HG03378 (cell line): ENCODE measurements around the gene ENDOD1.

Experiments
- ATAC-seq: cut with Tn5 transposase; IDR thresholded peaks from one replicate; pipeline ENCODE4 v1.9.1; 2021; ENCODE audit warnings: mild to moderate bottlenecking, moderate library complexity; ENCODE audit not compliant: unreplicated experiment

ENDOD1 gene

DNA sequence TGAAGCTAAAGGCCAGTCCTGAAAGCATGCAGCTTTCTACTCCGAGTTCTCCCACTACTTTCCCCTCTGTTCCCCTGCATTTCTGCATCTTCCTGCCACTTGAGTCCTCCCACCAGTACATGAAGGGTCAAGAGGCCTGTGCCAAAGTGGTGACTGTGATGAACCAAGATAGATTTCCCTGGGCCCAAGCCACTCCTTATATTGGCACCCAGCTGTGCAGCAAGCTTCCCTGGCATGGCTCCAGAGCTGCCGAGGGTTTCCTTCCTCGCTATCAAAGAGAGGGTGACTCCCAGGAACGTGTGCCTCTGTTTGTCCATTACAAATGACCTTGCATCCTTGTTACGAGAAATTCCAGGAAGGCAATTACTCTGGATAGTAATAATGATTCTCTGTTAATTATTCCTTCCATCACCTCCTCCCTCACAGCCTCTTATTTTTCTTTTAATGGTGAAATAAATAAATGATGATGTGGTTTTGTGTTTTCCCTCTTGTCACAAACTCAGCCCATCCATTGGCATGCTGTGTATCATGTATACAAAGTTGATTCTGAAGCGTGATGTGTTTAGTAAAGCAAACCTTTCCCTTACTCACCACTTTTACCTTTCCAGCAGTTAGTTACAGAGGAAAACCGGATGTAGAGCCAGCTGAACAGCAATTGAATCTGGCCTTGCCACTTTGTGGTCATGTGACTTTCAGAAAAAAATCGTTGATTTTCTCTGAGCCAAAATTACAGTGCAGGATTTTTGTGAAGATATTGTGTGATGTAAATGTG is 14.7 kb upstream of the ENDOD1 start:
- no peak for ATAC-seq

DNA sequence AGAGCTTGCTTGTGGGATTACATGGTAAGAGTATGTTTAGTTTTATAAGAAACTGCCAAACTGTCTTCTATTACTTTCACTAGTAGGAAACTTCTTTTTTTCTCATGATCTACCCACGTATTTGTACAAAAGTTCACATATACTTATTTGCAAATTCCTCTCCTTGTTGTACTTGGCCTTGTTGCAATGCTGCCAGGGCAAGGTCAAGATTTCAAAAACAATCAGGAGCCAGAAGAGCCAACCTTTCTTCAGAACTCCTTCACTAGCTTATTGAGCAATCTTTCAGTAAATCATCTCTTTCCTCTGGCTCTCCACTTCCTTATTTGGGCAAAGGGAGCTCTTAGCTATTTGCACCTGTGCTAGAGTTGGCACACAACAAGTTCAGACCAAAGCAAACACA is 13.2 kb upstream of the ENDOD1 start:
- peak; percentile 79 for ATAC-seq

DNA sequence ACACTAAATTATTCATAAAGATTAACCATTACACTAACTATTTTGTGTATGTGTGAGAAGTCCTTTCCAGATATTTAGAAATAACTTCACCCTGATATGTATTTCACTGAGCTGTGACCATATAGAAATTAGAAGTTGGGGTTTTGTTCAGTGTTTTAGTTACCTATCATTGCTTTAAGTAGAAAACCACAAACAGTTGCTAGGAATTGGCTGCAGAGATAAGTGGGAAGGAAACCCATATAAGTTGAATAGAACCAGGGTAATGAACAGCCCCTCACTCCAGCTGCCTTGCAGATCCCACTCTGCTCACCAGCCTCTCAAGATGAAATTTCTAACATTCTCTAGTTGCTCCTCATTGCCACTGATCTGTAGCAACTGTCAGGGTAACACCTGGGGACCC is 12.7 kb upstream of the ENDOD1 start:
- peak; percentile 9 for ATAC-seq

DNA sequence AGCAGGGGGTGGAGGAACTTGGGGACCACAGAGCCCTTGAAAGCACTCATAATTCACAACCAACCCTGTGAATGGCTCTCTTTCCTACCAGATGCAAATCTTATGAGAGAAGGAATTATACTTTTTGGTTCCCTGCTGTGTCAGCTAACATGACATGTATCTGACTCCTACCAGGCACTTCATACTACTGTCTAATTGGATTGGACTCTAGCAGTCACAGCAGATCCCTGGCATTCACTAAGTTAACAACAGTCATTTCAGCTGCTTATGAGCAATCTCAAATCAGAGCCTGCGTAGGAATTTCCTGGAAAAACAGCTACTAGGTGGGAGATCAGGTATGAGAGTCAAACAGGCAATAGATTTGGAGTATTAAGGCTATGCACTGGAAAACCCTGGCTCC is 11.1 kb upstream of the ENDOD1 start:
- ATAC-seq, result no peak

DNA sequence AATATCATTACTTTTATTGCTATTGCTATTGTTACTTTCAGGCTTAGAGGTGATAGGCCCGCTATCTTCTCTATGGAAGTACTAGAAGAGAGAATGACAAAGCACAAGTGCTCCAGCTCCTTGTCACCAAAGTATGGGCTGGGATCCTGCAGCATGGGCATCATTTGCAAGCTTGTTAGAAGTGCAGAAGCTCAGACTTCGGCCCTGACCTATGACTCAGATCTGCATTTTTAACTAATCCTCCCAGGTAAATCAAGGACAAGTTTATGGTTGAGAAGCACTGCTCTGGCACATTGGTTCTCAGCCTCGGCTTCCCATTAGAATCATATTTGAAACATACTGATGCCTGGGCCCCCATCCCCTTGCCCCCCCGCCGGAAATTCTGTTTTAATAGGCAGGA is 8.6 kb upstream of the ENDOD1 start:
- no peak for ATAC-seq

DNA sequence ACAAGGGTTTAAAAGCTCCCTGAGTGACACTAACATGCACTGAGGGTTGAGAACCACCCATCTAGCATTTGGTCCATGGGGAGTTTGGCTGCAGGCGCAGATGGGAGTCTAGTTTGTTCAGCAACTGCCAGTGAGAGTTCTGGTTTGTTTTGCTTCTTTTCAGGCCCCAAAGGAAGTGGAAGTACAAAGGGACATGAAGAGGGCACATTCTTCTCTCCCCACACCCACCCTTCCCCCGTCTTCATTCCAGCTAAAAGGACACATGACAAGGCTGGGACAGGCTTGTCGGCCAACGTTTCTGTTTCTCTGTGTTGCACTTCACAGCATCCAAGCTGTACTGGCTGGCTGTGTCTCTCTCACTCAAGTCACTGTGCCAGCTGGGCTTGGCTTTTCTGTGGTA is 8.2 kb upstream of the ENDOD1 start:
- no peak for ATAC-seq

DNA sequence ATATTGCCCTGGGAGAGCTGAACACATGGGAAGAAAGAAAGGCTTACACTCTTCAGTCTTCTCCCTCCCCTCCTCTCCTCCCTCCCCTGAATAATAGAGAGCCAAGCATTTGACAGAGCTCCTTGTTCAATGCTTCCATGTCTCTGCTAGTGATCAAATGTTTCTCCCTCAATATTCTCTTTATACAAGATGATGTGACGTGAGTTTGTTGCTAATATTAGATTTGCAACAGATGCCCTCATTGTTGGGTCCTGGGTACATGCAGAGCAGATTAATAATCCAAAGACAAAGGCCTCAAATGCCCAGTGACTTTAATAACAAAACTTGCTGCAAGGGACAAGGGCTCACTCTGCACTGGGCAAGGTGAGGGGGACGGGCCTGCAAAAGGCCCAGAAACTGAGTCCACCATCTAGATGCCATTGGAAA is 7.1 kb upstream of the ENDOD1 start:
- no peak for ATAC-seq

DNA sequence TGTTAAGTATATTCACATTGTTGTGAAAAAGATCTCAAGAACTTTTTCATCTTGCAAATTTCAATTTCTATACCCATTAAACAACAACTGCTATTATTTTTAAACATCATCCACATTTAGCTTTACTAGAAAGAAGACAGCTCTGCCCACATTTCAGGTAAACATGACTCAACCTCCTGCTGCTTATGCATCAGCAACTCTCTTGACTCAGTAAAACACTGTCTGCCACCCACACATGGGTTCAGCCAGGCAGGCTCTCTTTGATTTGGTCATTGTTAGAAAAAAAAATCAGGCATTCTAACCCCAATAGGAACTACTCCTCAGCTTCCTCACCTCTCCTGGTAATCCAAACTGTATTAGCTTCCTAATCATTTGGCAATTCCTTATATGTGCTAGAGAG is 5.1 kb upstream of the ENDOD1 start:
- ATAC-seq, result peak; percentile 55

DNA sequence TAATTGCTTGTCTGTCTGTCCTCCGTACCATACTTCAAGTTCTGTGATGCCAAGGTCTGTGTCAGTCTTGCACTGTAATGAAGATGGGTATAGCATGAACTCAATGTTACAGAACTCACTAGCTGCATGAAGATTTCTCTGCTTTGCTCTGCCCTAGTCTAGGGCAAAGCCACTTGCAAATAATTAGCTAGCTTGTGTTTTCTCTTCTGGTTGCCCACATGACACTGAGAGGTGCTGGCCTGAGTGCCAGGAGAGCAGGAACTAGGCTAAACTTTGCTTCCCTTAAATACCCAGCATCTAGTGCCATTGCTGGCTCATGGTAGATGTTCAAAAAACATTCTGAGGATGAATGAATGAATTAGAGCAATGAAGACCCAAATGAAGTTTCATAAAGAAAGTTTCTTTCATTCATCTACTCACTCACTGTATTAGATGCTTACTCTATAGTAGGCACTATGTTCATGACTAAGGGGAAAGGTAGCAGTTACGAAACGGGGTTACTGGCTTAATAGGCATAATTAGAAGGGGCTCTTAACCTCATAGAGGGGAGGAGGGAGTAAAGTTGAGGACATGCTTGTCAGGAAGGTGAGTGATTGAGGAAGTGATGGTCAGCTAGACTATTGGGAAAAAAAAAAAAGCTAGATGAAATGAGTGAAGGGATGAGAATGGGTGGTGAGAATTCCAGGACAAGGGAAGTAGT is 4.4 kb upstream of the ENDOD1 start:
- ATAC-seq, result peak; percentile 26

DNA sequence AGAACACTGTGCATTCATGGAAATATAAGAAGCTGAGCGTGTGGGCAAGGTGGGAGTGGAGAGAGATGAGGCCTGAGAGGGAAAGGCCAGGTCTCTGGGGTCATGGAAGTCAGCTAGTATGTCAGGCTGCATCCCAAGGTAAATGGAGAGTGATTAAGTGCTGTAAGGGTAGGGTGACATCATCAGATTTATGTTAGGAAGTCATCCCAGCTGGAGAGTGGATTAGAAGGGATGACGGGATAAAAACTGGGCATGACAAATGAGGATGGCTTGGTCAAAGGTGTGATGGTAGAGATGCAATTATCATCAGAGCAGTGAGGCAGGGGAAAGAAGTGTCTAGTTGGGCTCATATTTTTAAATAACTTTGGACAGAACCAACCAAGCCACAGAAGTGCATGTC is 3.5 kb upstream of the ENDOD1 start:
- no peak for ATAC-seq

DNA sequence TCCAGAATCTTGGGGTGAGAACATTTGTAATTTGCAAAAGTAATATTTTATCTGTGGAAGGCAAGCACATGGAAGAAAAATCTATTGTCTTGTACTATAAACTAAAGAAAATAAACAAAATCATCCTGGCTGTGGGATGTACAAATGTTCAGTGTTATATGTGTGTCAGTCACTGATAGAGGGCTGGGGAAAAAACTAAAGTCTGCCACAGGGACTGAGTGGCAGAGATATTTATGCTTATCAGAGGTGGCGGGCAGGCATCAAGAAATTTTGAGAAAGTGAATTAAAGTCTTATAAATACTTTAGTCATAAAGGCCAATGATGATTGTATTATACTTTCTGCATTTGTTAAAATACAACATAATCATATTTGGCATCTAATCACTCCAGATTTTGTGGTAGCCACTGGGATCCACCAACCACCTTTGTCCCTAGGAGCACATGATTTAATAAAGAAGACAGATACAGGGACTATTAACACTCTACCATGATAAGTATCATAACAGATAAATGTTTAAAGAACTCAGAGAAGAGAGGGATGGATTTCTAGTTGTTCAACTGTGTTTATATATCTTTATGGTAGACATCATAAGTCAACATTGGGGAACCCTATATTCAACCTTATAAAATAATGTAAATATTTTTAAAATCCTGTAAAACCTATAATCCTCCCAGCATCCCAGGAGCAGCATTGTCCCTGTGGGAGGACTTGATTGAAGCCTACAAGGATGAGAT is 2.6 kb upstream of the ENDOD1 start:
- no peak for ATAC-seq

DNA sequence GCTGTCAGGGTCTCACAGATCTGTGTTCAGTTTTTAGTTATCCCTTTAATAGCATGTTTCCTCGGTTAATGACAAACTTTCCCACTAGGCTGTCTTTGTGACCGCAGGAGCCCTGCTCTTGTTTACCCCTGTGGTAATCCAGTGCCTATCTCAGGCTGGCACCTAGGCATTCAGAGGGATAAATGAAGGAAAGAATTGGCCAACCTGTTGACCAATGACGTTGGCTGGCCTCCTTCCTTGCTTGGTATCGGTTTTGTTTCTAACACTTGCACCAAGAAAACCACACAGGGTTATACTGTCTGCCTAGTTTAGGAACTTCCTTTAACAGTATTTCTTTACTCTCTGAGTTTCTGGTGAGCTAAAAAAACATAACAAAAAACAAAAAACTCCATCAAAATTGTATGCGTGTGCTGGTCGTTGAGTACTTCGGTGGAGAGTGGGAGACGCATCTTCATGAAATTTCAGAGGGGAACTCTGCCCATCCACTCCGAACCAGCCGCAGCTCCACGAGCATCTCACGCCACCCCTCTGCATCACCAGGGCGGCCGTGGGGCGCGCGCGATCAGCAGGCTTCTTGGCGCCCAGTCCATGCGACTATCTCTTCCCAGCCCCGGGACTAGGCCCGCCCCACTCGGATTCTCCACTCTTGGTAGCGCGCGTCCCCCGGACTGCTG is 563 bp upstream of the ENDOD1 start:
- ATAC-seq, result peak; percentile 39

DNA sequence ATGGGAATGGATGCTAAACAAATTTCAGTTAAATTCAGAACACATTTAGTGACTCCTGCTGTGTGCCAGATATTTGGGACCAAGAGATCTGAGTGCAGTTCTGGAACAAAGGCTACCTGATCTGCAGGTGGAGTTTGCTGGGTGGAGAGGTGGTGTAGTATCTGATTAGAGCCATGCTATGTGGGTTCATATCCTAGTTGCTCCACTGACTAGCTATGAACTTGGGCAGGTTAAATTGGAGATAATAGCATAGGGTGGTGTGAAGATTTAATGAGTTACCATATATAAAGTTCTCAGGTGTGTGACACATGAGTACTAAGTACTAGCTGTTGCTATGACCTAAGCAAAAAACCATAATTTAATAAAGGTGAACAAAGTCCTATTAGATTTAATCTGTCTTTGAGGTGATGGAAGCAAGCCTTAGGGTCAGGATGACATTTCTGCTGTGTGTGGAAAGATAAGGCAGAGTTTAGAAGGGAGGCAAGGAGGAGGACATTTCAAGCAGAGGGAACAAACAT is 2.1 kb downstream of the ENDOD1 start:
- ATAC-seq, result no peak

DNA sequence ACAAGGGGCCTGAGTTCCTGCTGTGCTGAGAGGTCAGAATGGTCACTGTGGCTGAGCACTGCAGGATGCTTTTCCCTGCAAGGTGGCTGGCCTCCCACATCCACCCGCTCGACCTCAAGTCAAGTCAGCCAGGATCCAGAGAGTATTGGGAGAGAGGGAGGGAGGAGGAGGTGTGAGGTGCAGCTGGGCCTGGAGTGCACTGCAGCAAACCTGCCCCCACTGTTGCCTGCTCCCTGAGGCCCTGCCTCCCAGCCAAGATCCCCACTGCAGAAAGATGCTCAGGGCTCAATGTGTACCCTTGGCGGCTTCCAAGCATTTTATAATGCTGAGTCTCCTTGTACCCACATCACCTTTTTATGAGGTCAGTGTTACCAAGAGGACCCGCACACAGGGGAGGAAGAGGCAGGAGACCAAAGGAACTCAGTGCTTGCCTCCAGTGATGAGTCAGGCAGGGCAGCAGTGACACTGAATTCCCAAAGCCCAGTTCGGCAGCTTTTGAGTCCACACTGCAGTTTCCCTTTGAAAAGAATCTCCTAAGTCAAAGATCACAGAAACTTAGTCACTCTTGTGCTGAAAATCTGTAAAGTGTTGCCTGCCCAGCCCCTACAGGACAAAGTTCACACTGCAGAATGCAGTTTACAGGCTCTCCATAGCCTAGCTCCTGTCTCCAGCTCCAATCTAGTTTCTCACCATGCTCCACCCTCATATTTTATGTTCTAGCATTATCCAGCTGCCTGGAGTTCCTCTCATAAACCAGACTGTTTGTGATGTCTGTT is 3.1 kb downstream of the ENDOD1 start:
- no peak for ATAC-seq

DNA sequence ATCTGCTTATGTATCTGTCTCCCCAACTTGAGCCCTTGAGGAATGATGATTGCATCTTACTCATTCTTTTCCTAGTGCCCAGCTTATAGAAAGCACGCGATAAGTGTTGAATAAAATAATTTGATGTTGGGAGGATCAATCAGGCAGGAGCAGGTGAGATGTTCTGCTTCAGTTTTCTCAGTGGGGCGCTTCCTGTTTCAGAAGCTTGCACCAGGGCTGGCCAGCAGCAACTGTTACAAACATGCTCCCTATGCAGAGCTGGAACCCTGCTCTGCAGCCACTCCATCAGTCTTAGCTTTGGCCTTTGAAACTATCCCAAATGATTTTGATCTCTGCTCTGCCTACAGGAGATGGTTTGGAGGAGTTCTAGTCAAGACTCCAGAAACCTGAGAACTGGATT is 3.9 kb downstream of the ENDOD1 start:
- no peak for ATAC-seq

DNA sequence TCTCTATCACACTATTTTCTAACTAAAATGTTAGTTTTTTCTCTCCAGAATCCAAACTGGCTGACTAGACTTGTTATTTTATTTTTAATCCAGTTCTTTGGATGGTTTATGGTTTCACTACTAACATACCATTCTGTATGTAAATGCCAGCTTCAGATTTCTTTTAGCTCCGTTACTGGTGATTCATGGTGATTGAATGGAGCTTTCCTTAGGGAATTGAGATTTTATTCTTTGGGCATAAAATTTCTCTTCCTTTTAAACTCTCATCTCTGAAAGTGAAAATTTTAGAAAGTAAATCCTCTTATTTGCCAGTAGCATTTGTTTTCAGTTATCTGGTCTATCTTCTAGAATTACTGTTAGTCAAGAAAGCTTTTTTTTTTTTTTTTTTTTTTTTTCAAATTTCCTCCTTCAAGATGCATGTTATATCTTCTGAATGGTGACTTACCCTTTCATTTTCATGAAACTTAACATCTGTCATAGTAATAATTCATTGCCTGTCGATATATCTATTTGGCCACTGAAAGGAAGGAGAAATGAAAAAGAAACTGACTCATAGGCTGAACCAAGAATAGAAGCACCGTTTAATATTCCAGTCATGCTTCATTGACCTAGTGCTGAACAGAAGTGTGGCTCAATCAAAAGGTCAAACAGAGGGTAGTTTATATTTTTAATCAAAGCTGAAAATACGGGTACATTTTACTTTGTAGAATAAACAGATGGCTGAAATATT is 6.4 kb downstream of the ENDOD1 start:
- peak; percentile 96 for ATAC-seq

DNA sequence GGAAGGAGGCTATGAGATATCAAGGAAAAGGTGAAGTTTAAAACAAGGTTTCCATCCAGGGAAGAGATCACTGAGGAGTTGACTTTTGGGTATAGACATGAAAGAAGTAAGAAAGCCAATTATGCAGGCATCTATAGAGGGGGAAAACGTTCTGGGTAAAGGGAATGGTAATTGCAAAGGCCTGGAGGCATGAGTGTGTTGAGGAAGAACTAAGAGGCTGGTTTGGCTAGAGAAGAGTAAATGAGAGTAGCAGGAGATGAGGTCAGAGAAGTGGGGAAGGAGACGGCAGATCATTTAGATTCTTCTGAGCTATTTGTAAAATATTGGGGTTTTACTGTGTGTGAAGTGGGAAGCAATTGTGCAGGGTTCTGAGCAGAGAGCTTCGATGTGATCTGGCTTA is 7.6 kb downstream of the ENDOD1 start:
- ATAC-seq, result no peak

DNA sequence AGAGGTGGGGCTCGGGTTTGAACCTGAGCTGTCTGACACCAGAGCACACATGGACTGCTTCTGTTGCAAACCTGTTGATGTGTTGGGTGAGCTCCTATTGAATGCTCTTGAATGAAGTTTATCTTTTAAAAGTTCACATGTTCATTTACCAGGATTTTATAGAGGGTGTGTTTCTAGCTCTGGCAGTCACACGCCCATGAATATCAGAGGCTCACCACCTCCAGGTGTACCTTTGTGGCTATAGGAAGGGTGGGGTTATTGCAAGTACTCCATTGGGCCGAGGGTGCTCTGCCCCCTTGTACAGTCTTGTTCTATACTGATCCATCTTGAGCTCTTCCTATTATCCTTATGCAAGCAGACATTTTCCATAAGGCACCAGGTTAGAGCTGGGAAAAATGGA is 9.2 kb downstream of the ENDOD1 start:
- ATAC-seq, result no peak

DNA sequence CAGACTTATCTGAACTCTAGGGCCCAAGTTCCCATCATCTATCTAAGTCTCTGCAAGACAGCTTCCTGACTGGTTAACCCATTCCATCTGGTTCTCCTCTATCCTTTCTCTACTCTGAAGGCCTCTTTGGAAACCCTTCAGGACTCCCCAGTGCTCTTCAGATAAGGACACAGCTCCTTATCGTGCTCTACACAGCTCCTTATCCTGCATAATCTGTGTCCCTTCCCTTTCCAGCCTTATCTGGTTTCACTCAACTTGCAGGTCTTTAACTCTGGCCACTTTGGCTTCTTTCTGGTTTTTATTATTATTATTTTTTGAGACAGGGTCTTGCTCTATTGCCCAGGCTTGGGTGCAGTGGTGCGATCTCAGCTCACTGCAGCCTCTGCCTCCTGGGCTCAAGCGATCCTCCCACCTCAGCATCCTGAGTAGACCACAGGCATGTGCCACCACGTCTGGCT is 10.6 kb downstream of the ENDOD1 start:
- ATAC-seq, result no peak
